Mammary epithelial cell (primary cell): ENCODE data around the gene NDUFB7.

Source experiments
- EZH2 ChIP-seq: IDR thresholded peaks from 2 replicates; pipeline ENCODE4 v1.6.1; 2012; ENCODE audit warnings: low read length, inconsistent platforms, borderline replicate concordance
- TF ChIP-seq, protein P1 (sequence below), 2 donors: IDR thresholded peaks in 1 of 2; conservative IDR thresholded peaks in 1 of 2; 2 replicates each; pipeline ENCODE4 v1.5.1; 2011 to 2012; ENCODE audit warnings: inconsistent platforms in 2 of 2, low read length in 2 of 2, mild to moderate bottlenecking in 2 of 2, control low read depth in 1 of 2, low read depth in 1 of 2; ENCODE audit not compliant: insufficient read depth in 1 of 2; ENCODE audit errors: extremely low read depth in 1 of 2

DNA sequence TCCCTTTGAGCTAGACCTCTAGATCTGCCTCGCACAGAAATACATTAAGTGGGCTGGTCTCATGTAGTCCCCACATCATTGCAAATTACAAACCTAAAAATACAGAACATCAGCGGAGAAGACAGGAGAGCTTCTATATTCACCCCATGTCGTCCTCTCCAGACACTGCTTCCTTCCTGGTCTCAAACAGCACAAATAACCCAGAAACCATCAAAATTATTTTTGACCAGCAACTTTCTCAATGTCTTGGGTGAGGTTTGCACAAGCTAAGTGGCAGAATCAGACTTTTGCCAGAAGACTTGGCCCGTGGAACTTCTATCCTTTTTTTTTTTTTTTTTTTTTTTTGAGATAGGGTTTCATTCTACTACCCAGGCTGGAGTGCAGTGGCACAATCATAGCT lies 39.2 kb upstream of the NDUFB7 start:
- TF ChIP-seq, protein P1, sequence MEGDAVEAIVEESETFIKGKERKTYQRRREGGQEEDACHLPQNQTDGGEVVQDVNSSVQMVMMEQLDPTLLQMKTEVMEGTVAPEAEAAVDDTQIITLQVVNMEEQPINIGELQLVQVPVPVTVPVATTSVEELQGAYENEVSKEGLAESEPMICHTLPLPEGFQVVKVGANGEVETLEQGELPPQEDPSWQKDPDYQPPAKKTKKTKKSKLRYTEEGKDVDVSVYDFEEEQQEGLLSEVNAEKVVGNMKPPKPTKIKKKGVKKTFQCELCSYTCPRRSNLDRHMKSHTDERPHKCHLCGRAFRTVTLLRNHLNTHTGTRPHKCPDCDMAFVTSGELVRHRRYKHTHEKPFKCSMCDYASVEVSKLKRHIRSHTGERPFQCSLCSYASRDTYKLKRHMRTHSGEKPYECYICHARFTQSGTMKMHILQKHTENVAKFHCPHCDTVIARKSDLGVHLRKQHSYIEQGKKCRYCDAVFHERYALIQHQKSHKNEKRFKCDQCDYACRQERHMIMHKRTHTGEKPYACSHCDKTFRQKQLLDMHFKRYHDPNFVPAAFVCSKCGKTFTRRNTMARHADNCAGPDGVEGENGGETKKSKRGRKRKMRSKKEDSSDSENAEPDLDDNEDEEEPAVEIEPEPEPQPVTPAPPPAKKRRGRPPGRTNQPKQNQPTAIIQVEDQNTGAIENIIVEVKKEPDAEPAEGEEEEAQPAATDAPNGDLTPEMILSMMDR (conservative IDR thresholded peaks at IDR 0.05 in 1 of 2, IDR thresholded peaks at IDR 0.05 in 1 of 2; ENCODE audit: extremely low read depth in 1 of 2, insufficient read depth in 1 of 2, low read depth in 1 of 2, low read length in 2 of 2), result no peak
- no peak for TF ChIP-seq EZH2
